Measurements from ENCODE around the gene SUGCT. TPM values are rescaled to one million over a fixed set of nuclear protein-coding genes. Genes with fewer than 3 reads are reported as not detected.

SUGCT gene
- total and polyA plus RNA-seq, 7 donors: 2.4 to 7.3 (median 3.2) TPM

GRCh38 chr7:40720416-40720815 is 585.6 kb downstream of the SUGCT start:
- no peaks in the 10 kb centered on the region for H3K9me3 ChIP-seq
- ATAC-seq (no peak), DNase-seq (no peak)
- no peaks in the 10 kb centered on the region for H3K4me1 ChIP-seq
- H3K27ac ChIP-seq: no peak overlapping the region
- TF ChIP-seq CTCF (IDR thresholded peaks at IDR 0.05): no peak
- 93 to 98% (median 98%) methylated on average over 1 of the region's 1 CpG for WGBS, 3 donors
- intact Hi-C loops (cut with DNase I): no loop called here
- no peaks in the 10 kb centered on the region for H3K36me3 ChIP-seq (ENCODE audit: insufficient read depth in 1 of 2, low read depth in 1 of 2)
- H3K27me3 ChIP-seq (ENCODE audit: insufficient read depth in 3 of 3, low read length in 2 of 3): no peaks in the 10 kb centered on the region
- H3K4me3 ChIP-seq: no peak overlapping the region

GRCh38 chr7:40721342-40721949 is 586.6 kb downstream of the SUGCT start:
- Histone ChIP-seq H3K4me1 (no peaks in the 10 kb centered on the region), H3K27me3 (ENCODE audit: insufficient read depth in 3 of 3, low read length in 2 of 3) (no peaks in the 10 kb centered on the region), H3K36me3 (ENCODE audit: insufficient read depth in 1 of 2, low read depth in 1 of 2) (no peaks in the 10 kb centered on the region), H3K4me3 (no peak overlapping the region), H3K27ac (no peak overlapping the region), H3K9me3 (no peaks in the 10 kb centered on the region)
- WGBS, 3 donors: 46 to 58% (median 56%) methylated on average over 2 of the region's 2 CpGs
- ATAC-seq (no peak), DNase-seq (no peak)
- no peak for TF ChIP-seq CTCF (IDR thresholded peaks at IDR 0.05)
- intact Hi-C loops (cut with DNase I): no loop called here

GRCh38 chr7:40722242-40722641 is 587.4 kb downstream of the SUGCT start:
- TF ChIP-seq CTCF (IDR thresholded peaks at IDR 0.05): no peak
- intact Hi-C loops (cut with DNase I): no loop called here
- no peak overlapping the region for H3K4me3 ChIP-seq
- ATAC-seq (no peak), DNase-seq (no peak)
- WGBS, 3 donors: 65 to 79% (median 70%) methylated on average over 2 of the region's 2 CpGs
- no peaks in the 10 kb centered on the region for H3K36me3 ChIP-seq (ENCODE audit: insufficient read depth in 1 of 2, low read depth in 1 of 2)
- no peaks in the 10 kb centered on the region for H3K27me3 ChIP-seq (ENCODE audit: insufficient read depth in 3 of 3, low read length in 2 of 3)
- no peaks in the 10 kb centered on the region for H3K9me3 ChIP-seq
- H3K4me1 ChIP-seq: no peaks in the 10 kb centered on the region
- no peak overlapping the region for H3K27ac ChIP-seq

GRCh38 chr7:40723829-40724228 is 589.0 kb downstream of the SUGCT start:
- Histone ChIP-seq H3K27ac (no peak overlapping the region), H3K4me1 (no peaks in the 10 kb centered on the region), H3K9me3 (no peaks in the 10 kb centered on the region), H3K27me3 (ENCODE audit: insufficient read depth in 3 of 3, low read length in 2 of 3) (no peaks in the 10 kb centered on the region), H3K4me3 (no peak overlapping the region), H3K36me3 (ENCODE audit: insufficient read depth in 1 of 2, low read depth in 1 of 2) (no peaks in the 10 kb centered on the region)
- DNase-seq (no peak), ATAC-seq (no peak)
- no peak for TF ChIP-seq CTCF (IDR thresholded peaks at IDR 0.05)
- intact Hi-C loops (cut with DNase I): no loop called here
- 91 to 94% (median 94%) methylated on average over 2 of the region's 2 CpGs for WGBS, 3 donors

GRCh38 chr7:40726559-40726958 is 591.8 kb downstream of the SUGCT start:
- no peaks in the 10 kb centered on the region for H3K36me3 ChIP-seq (ENCODE audit: insufficient read depth in 1 of 2, low read depth in 1 of 2)
- H3K27me3 ChIP-seq (ENCODE audit: insufficient read depth in 3 of 3, low read length in 2 of 3): no peaks in the 10 kb centered on the region
- 80 to 93% (median 83%) methylated on average over 9 of the region's 9 CpGs for WGBS, 3 donors
- DNase-seq (no peak), ATAC-seq (no peak)
- TF ChIP-seq CTCF (IDR thresholded peaks at IDR 0.05): no peak
- H3K27ac ChIP-seq: no peak overlapping the region
- no peaks in the 10 kb centered on the region for H3K9me3 ChIP-seq
- intact Hi-C loops (cut with DNase I): no loop called here
- no peaks in the 10 kb centered on the region for H3K4me1 ChIP-seq
- H3K4me3 ChIP-seq: no peak overlapping the region
